Kidney capillary endothelial cell (primary cell): Measurements from ENCODE around the gene PSMA8.
"Not testable (repeated sequence)": the region's sequence is repeated elsewhere in the genome, so short reads cannot be mapped to it uniquely, and the experiment has no call there.

Source experiments
- DNase-seq: peaks from one replicate; pipeline ENCODE4 v3.0.0-alpha.2; 2018; ENCODE audit warnings: low spot score

Gene PSMA8

DNA sequence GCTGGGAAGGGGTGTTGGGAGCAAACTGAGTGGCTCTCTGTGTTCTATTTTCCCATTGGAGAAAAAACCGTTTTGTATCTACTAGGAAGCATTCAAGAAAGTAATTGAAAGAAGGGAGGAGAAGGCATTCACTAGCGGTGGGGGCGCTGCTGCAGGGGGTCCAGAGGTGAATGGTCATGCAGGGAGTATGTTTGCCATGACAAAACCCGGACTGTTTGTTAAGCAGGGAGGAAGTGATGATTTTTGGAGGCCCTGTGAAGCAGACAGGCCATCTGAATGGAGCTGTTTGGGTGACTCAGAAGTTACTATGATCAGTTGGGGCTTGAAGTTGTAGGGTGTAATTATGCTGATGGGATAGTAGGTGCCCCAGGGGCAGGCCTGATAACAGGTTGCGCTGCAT lies 99.5 kb downstream of the PSMA8 start:
- no peak for DNase-seq

DNA sequence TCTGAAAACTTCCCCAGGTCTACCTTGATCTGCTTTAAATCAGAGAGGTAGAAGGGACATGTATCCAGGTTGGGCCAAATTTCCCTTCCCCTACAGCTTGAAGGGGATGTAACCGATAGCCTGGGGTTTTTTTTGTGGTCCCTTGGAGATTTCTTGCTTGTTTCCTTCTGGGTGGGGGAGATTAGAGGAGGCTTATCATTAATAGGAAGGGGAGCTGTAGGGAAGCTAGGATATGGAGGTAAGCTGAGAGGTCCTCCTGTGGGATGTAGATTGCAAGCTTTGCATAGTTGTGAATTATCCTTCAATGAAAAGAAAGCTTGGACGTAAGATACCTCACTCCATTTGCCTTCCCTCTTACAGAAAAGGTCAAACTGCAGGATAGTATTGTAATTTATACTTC lies 103.7 kb downstream of the PSMA8 start:
- DNase-seq = not testable (repeated sequence)

DNA sequence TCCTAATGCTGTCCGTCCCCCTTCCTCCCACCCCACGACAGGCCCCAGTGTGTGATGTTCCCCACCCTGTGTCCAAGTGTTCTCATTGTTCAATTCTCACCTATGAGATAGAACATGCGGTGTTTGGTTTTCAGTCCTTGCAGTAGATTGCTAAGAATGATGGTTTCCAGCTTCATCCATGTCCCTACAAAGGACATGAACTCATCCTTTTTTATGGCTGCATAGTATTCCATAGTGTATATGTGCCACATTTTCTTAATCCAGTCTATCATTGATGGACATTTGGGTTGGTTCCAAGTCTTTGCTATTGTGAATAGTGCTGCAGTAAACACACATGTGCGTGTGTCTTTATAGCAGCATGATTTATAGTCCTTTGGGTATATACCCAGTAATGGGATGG lies 105.0 kb downstream of the PSMA8 start:
- not testable (repeated sequence) for DNase-seq

DNA sequence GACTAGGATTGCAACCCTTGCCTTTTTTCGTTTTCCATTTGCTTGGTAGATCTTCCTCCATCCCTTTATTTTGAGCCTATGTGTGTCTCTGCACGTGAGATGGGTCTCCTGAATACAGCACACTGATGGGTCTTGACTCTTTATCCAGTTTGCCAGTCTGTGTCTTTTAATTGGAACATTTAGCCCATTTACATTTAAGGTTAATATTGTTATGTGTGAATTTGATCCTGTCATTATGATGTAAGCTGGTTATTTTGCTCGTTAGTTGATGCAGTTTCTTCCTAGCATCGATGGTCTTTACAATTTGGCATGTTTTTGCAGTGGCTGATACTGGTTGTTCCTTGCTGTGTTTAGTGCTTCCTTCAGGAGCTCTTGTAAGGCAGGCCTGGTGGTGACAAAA lies 108.7 kb downstream of the PSMA8 start:
- not testable (repeated sequence) for DNase-seq
